Adrenal gland (tissue), 12 donors: ENCODE data around the gene TRPV5. TPM values are rescaled to one million over a fixed set of nuclear protein-coding genes. Genes with fewer than 3 reads are reported as not detected.

Experiments used
- DNase-seq, 7 donors: peaks; one replicate each; pipeline ENCODE4 v3.0.0-alpha.2; 2019 to 2020
- H3K27ac ChIP-seq, 5 donors: fragments of 200-600 bp; sonication (generic) in 4 of 5; 1 replicate in 3 of 5; 2 replicates in 2 of 5; pipeline versions ENCODE4 v1.5.1 to v1.8.0; 2016 to 2020; ENCODE audit warnings: mild to moderate bottlenecking in 1 of 5
- H3K27me3 ChIP-seq: fragments of 200-600 bp; 2 replicates; pipeline ENCODE4 v1.8.0; 2021
- H3K36me3 ChIP-seq, 2 donors: fragments of 200-600 bp; replicated peaks in 1 of 2; 1 replicate in 1 of 2; 2 replicates in 1 of 2; pipeline versions ENCODE4 v1.5.1 to v1.8.0; 2018 to 2022
- H3K4me1 ChIP-seq, 2 donors: fragments of 200-600 bp; replicated peaks in 1 of 2; 1 replicate in 1 of 2; 2 replicates in 1 of 2; pipeline versions ENCODE4 v1.5.1 to v1.8.0; 2018 to 2021
- H3K4me3 ChIP-seq, 4 donors: fragments of 200-600 bp; sonication (generic) in 3 of 4; one replicate each; pipeline ENCODE4 v1.5.1; 2016 to 2018
- H3K9me3 ChIP-seq, 3 donors: fragments of 200-600 bp; sonication (generic) in 1 of 3; replicated peaks in 1 of 3; 1 replicate in 2 of 3; 2 replicates in 1 of 3; pipeline versions ENCODE4 v1.5.1 to v1.8.0; 2016 to 2021
- CTCF ChIP-seq, 6 experiments: fragments of 450-650 bp in 4 of 6; fragments of 200-600 bp in 2 of 6; sonication (generic) in 1 of 6; IDR thresholded peaks; 1 replicate in 5 of 6; 2 replicates in 1 of 6; pipeline versions ENCODE4 v1.5.1 to v1.8.0; 2016 to 2021; ENCODE audit warnings: antibody characterized with exemption in 6 of 6, mild to moderate bottlenecking in 2 of 6, moderate library complexity in 1 of 6
- POLR2A ChIP-seq, 2 donors: fragments of 450-650 bp; IDR thresholded peaks; one replicate each; pipeline ENCODE4 v1.6.1; 2017; ENCODE audit warnings: antibody characterized with exemption in 2 of 2, mild to moderate bottlenecking in 2 of 2, moderate library complexity in 1 of 2
- WGBS, 4 donors: extraction: QIAGEN DNeasy Blood & Tissue Kit in 2 of 4; methylation state at CpG; one replicate each; pipeline versions ENCODE4 v1.1.5 to v1.1.7; 2013 to 2017; 5-methylcytosine and 5-hydroxymethylcytosine counted together
- intact Hi-C, 2 donors: fragments of 100-400 bp; cut with DNase I; formaldehyde crosslinking; loops; one replicate each; pipeline versions ENCODE4 v1.14.1 to v1.15.0; 2022 to 2023
- polyA plus RNA-seq, 3 donors: library from polyadenylated mRNA; stranded (reverse); fragments of 200-250 nt in 2 of 3; fragments of 350-450 nt in 1 of 3; fragmentation: Illumina TruSeq in 1 of 3; extraction: RNeasy Lipid Tissue Mini Kit (QIAGEN cat#74804) in 1 of 3; gene quantifications; one replicate each; pipeline ENCODE4 v1.2.3, GENCODE V29; 2013 to 2014
- total RNA-seq, 9 donors: library from RNA; depleted of rRNA in 4 of 9; stranded (reverse); fragments of >200 nt in 4 of 9; fragments of 120-200 nt in 1 of 9; fragmentation: NEBNext Ultra II Directional in 1 of 9; extraction: Animal tissue kit (Norgen Biotek cat#: 25700) in 1 of 9; gene quantifications; one replicate each; pipeline versions ENCODE4 v1.1.0 to v1.2.4, GENCODE V29; 2013 to 2023
- donor health status: healthy with polysubstance abuse.
- donor health status: Bipolar disorder and iron deficiency.
- donor health status: DM: yes; HTN: yes; CAD: no.
- donor health status: DM: no; HTN: no; CAD: no.
- donor health status: DM: no; HTN: no; CAD: no.
- donor health status: DM: yes; HTN: yes; CAD: no.

TRPV5 gene
- total and polyA plus RNA-seq, 12 donors: not detected

- no peak overlapping the region for H3K27ac ChIP-seq
- H3K27me3 ChIP-seq: no peaks in the 10 kb centered on the region
- H3K36me3 ChIP-seq: no peaks in the 10 kb centered on the region
- WGBS, 4 donors: 59 to 66% (median 64%) methylated on average over 3 of the region's 3 CpGs
- no peaks in the 10 kb centered on the region for H3K9me3 ChIP-seq
- no peak overlapping the region for H3K4me3 ChIP-seq
- no peak for DNase-seq
- H3K4me1 ChIP-seq: no peaks in the 10 kb centered on the region
- intact Hi-C loops: no loop called here
- no peak for TF ChIP-seq CTCF (IDR thresholded peaks at IDR 0.05)
Measured at GRCh38 chr7:142945001-142945400, 11.5 kb upstream of the TRPV5 start.

DNA sequence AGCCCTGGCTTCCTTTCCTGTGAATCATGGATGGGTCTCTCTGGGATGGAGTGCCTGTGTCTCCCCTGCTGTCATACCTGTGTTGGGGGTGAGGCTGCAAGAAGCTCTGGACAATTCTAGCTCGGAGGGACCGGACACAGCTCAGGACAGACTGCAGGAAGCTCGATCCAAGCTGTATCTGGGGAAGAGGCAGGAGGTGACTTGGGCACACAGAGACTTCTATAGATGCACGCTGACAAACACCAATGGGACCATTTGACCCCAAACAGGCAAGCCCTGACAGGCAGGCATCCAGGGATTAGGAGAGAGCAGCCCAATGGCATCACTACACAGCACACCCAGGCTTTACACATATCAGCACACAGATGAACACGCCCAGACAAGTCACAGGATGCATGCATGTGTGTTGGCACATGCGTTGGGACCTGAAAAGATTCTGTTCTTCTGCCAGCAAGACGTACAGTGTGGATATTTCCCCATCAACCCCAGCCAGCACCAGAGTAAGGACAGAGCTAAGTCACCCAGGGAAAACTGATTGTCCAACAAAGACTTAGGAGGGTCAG, 10.2 kb upstream of the TRPV5 start:
- intact Hi-C loops: no loop called here
- no peak overlapping the region for H3K27ac ChIP-seq
- no peaks in the 10 kb centered on the region for H3K9me3 ChIP-seq
- TF ChIP-seq CTCF (IDR thresholded peaks at IDR 0.05) (no peak), POLR2A (IDR thresholded peaks at IDR 0.05) (no peak)
- no peak for DNase-seq
- no peaks in the 10 kb centered on the region for H3K4me1 ChIP-seq
- WGBS, 4 donors: 72 to 82% (median 76%) methylated on average over 6 to 7 of the region's 7 CpGs
- H3K27me3 ChIP-seq: no peaks in the 10 kb centered on the region
- H3K4me3 ChIP-seq: no peak overlapping the region
- no peaks in the 10 kb centered on the region for H3K36me3 ChIP-seq

GRCh38 chr7:142942746-142943145, 9.2 kb upstream of the TRPV5 start:
- no peaks in the 10 kb centered on the region for H3K27me3 ChIP-seq

GRCh38 chr7:142941541-142941940, 8.0 kb upstream of the TRPV5 start:
- no peaks in the 10 kb centered on the region for H3K36me3 ChIP-seq
- H3K27me3 ChIP-seq: no peaks in the 10 kb centered on the region
- no peaks in the 10 kb centered on the region for H3K4me1 ChIP-seq
- TF ChIP-seq POLR2A (IDR thresholded peaks at IDR 0.05): no peak
- no peak for TF ChIP-seq CTCF (IDR thresholded peaks at IDR 0.05)
- H3K9me3 ChIP-seq: no peaks in the 10 kb centered on the region
- whole genome bisulfite sequencing, 4 donors: 85 to 91% (median 88%) methylated on average over 7 of the region's 7 CpGs
- no peak overlapping the region for H3K4me3 ChIP-seq
- H3K27ac ChIP-seq: no peak overlapping the region
- DNase-seq: no peak
- intact Hi-C loops: no loop called here

More at GRCh38 chr7:142942746-142943145, 9.2 kb upstream of the TRPV5 start:
- intact Hi-C loops: no loop called here
- H3K4me3 ChIP-seq: no peak overlapping the region
- TF ChIP-seq POLR2A (IDR thresholded peaks at IDR 0.05) (no peak), CTCF (IDR thresholded peaks at IDR 0.05) (no peak)
- 81 to 90% (median 84%) methylated on average over 6 of the region's 6 CpGs for WGBS, 4 donors
- no peak overlapping the region for H3K27ac ChIP-seq
- H3K4me1 ChIP-seq: no peaks in the 10 kb centered on the region
- DNase-seq: no peak
- no peaks in the 10 kb centered on the region for H3K9me3 ChIP-seq
- H3K36me3 ChIP-seq: no peaks in the 10 kb centered on the region
